ENCODE data around the gene DPM1.

DNA sequence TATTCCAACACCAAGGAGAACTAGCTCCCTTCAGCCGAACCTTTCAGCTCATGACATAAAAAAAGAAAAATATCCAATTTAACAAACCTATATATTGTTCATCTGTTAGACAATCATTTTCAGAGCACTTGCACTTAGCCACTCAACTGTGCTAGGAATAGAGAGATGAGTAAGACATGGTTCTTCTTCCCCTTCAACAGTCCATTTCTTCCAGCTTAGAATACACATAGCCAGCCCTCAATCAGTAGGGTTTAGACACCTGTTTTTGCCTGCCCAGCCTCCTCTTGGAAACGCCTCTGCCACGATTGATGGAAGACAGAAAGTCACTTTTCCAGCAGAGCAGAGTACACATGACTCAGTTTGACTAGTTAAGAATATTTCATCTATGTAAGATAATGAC is 48.9 kb downstream of the DPM1 start:
- TF ChIP-seq EZH2 (IDR thresholded peaks at IDR 0.05; ENCODE audit: borderline replicate concordance, low read length), result no peak
- TF ChIP-seq, protein P1, sequence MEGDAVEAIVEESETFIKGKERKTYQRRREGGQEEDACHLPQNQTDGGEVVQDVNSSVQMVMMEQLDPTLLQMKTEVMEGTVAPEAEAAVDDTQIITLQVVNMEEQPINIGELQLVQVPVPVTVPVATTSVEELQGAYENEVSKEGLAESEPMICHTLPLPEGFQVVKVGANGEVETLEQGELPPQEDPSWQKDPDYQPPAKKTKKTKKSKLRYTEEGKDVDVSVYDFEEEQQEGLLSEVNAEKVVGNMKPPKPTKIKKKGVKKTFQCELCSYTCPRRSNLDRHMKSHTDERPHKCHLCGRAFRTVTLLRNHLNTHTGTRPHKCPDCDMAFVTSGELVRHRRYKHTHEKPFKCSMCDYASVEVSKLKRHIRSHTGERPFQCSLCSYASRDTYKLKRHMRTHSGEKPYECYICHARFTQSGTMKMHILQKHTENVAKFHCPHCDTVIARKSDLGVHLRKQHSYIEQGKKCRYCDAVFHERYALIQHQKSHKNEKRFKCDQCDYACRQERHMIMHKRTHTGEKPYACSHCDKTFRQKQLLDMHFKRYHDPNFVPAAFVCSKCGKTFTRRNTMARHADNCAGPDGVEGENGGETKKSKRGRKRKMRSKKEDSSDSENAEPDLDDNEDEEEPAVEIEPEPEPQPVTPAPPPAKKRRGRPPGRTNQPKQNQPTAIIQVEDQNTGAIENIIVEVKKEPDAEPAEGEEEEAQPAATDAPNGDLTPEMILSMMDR (IDR thresholded peaks at IDR 0.05; ENCODE audit: low read length), result no peak
